Measurements from ENCODE around the gene SLC41A2.
"Not testable (repeated sequence)": the region's sequence is repeated elsewhere in the genome, so short reads cannot be mapped to it uniquely, and the experiment has no call there.

SLC41A2 gene

GRCh38 chr12:104991565-104992128 is 33.6 kb upstream of the SLC41A2 start:
- CTCF ChIA-PET: interaction anchor here (0.7 kb wide), 1 partner anchor 34 kb away, joined by 3 read pairs; the partner anchor contains the start of gene SLC41A2
- no peak overlapping the region for H3K27ac ChIP-seq
- TF ChIP-seq CTCF (conservative IDR thresholded peaks at IDR 0.05; ENCODE audit: low read depth): no peak
- DNase-seq (ENCODE audit: low spot score): no peak
- POLR2A ChIA-PET (ENCODE audit: low non-redundant PET): no interaction called here

- ChIA-PET CTCF (interaction anchor here (0.6 kb wide), 1 partner anchor 96 kb away, joined by 4 read pairs; no protein-coding TSS in a partner anchor), POLR2A (ENCODE audit: low non-redundant PET) (no interaction called here)
- H3K27ac ChIP-seq: no peak overlapping the region
- no peak for DNase-seq (ENCODE audit: low spot score)
- TF ChIP-seq CTCF (conservative IDR thresholded peaks at IDR 0.05; ENCODE audit: low read depth): no peak
These were observed 32.9 kb upstream of the SLC41A2 start for GRCh38 chr12:104990950-104991349.

GRCh38 chr12:104986022-104986941 is 28.2 kb upstream of the SLC41A2 start, which contains the start of gene NOPCHAP1:
TSS of gene NOPCHAP1 (plus strand) at chr12:104986316. CDS start at chr12:104986353, 37 bp downstream.
- CTCF ChIA-PET: interaction anchor here (0.5 to 1.2 kb wide), 4 partner anchors 27 to 1150 kb away, joined by 3 read pairs; no protein-coding TSS in a partner anchor
- TF ChIP-seq CTCF (conservative IDR thresholded peaks at IDR 0.05; ENCODE audit: low read depth): no peak
- peak within 1 kb of the TSS; percentile 65 for H3K27ac ChIP-seq
- peak; percentile 96 for DNase-seq (ENCODE audit: low spot score)
- POLR2A ChIA-PET (ENCODE audit: low non-redundant PET): no interaction called here

- TF ChIP-seq CTCF (conservative IDR thresholded peaks at IDR 0.05; ENCODE audit: low read depth): no peak
- no peak for DNase-seq (ENCODE audit: low spot score)
- H3K27ac ChIP-seq: no peak overlapping the region
- ChIA-PET CTCF (interaction anchor here (0.5 to 0.6 kb wide), 2 partner anchors 37 to 922 kb away, joined by 3 to 4 read pairs; no protein-coding TSS in a partner anchor), POLR2A (ENCODE audit: low non-redundant PET) (no interaction called here)
These were observed 27.1 kb upstream of the SLC41A2 start for GRCh38 chr12:104985206-104985605.

- H3K27ac ChIP-seq; DNase-seq (ENCODE audit: low spot score); POLR2A ChIA-PET (ENCODE audit: low non-redundant PET): not testable (repeated sequence)
- CTCF ChIA-PET: interaction anchor here (0.5 kb wide), 1 partner anchor 687 kb away, joined by 3 read pairs; no protein-coding TSS in a partner anchor
These were observed 19.6 kb upstream of the SLC41A2 start for GRCh38 chr12:104977688-104978087.

- DNase-seq (ENCODE audit: low spot score): no peak
- no peak for TF ChIP-seq CTCF (conservative IDR thresholded peaks at IDR 0.05; ENCODE audit: low read depth)
- no peak overlapping the region for H3K27ac ChIP-seq
- ChIA-PET CTCF (no interaction called here), POLR2A (ENCODE audit: low non-redundant PET) (no interaction called here)
These were observed 18.6 kb upstream of the SLC41A2 start for GRCh38 chr12:104976703-104977102.
